SJSA1 (cell line): ENCODE measurements around the gene RXRB. TPM values are rescaled to one million over a fixed set of nuclear protein-coding genes. Genes with fewer than 3 reads are reported as not detected.

Experiments used
- DNase-seq, 2 experiments: peaks; one replicate each; pipeline ENCODE4 v3.0.0-alpha.2; 2015 to 2020; ENCODE audit warnings: low spot score in 2 of 2, low read depth in 1 of 2
- H3K27ac ChIP-seq: fragments of 250-450 bp; sonication (Bioruptor Pico); 2 replicates; pipeline ENCODE4 v1.5.1; 2020; ENCODE audit warnings: mild to moderate bottlenecking, moderate library complexity
- H3K27me3 ChIP-seq: fragments of 250-450 bp; sonication (Bioruptor Pico); replicated peaks from 2 replicates; pipeline ENCODE4 v1.5.1; 2020; ENCODE audit warnings: mild to moderate bottlenecking, moderate library complexity
- H3K36me3 ChIP-seq: fragments of 250-450 bp; sonication (Bioruptor Pico); 2 replicates; pipeline ENCODE4 v1.5.1; 2020; ENCODE audit warnings: mild to moderate bottlenecking
- H3K4me1 ChIP-seq: fragments of 250-450 bp; sonication (Bioruptor Pico); replicated peaks from 2 replicates; pipeline ENCODE4 v1.6.1; 2021; ENCODE audit warnings: mild to moderate bottlenecking
- H3K4me3 ChIP-seq: fragments of 250-450 bp; sonication (Bioruptor Pico); 2 replicates; pipeline ENCODE4 v1.5.1; 2020; ENCODE audit warnings: mild to moderate bottlenecking
- H3K9me3 ChIP-seq: fragments of 250-450 bp; sonication (Bioruptor Pico); replicated peaks from 2 replicates; pipeline ENCODE4 v1.5.1; 2020; ENCODE audit warnings: mild to moderate bottlenecking
- total RNA-seq: library from RNA; depleted of rRNA; stranded (reverse); fragments of >200 nt; shearing (Covaris generic); gene quantifications from 2 replicates; pipeline ENCODE4 v1.2.3, GENCODE V29; 2014

Gene RXRB
- total RNA-seq, 1 experiment from 2014 or later, result 14.7 TPM

DNA sequence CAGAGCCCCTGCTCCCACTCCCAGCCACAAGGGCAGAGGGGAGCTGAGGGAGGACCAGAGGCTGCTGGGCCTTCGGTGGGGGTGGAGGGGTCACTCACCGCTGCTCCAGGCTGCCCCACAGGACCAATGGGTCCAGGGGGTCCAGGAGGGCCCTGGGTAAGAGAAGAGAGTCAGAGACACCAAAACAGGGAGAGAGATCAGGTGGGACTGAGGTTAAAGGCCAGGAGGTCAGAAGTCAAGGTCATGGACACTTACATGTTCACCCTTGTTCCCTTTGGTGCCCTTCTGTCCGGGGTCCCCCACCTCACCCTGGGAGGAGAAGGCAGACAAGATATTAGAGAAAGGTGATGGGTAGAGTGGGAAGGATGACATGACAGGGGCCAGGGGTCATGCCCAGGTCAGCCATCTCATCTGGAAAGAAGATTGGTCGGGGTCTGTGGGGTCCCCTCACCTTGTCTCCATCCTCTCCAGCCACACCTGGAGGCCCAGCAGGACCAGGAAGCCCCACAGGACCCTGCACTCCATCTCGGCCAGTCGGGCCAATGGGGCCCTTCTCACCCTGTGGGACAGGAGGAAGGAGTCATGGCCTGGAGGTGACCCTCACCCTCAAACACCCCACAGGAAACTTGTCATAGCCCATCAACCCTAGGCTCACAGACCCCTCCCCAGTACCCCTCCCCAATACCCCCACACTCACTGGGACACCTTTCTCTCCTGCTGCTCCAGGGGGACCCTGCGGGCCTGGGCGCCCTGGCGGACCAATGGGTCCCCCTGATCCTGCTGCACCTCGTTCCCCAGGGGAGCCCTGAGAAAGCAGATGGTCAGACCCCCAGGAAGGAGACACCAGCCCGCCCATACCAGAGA, 29.2 kb downstream of the RXRB start:
- no peak overlapping the region for H3K27ac ChIP-seq
- H3K27me3 ChIP-seq, result no peaks in the 10 kb centered on the region
- H3K36me3 ChIP-seq, result no peaks in the 10 kb centered on the region
- H3K4me1 ChIP-seq, result no peaks in the 10 kb centered on the region
- no peak for DNase-seq
- no peaks in the 10 kb centered on the region for H3K9me3 ChIP-seq
- no peak overlapping the region for H3K4me3 ChIP-seq

DNA sequence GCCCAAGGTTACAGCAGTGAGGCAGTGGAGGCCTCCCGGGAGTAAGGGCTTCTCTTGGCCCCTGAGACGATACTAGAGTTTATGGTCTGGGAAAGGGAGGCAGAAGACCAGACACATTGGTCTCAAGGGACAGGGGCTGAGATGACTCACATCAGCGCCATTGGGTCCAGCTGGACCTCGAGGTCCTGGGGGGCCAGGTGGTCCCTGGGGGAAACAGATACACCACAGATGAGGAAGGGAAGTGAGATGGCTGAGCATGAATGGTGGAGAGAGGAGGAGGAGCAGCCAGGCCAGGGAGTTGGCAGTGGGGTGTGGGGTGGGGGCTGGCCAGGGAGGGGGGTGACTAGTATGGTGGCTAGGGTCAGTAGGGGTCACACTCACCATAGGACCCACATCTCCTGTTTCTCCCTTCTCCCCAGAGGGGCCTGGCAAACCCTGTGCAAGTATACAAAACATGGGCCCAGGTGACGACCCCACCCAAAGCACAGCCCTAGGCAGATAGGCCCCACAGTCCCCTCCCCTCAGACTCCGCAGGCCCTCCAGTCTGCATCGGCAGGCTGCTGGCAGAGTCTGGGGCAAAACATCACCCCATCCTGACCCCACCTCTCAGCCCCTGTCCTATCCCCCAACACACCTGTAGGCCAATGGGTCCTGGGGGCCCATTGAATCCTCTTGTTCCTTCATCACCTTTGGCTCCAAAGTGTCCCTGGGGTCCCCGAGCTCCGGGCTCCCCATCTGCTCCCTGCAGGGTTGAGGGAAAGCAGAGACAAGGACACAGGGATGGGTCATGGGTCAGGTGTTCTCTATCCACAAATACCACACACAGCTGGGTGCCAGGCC, 30.1 kb downstream of the RXRB start:
- Histone ChIP-seq H3K9me3 (no peaks in the 10 kb centered on the region), H3K36me3 (no peaks in the 10 kb centered on the region), H3K4me3 (no peak overlapping the region), H3K27ac (no peak overlapping the region), H3K4me1 (no peaks in the 10 kb centered on the region), H3K27me3 (no peaks in the 10 kb centered on the region)
- DNase-seq, result no peak

DNA sequence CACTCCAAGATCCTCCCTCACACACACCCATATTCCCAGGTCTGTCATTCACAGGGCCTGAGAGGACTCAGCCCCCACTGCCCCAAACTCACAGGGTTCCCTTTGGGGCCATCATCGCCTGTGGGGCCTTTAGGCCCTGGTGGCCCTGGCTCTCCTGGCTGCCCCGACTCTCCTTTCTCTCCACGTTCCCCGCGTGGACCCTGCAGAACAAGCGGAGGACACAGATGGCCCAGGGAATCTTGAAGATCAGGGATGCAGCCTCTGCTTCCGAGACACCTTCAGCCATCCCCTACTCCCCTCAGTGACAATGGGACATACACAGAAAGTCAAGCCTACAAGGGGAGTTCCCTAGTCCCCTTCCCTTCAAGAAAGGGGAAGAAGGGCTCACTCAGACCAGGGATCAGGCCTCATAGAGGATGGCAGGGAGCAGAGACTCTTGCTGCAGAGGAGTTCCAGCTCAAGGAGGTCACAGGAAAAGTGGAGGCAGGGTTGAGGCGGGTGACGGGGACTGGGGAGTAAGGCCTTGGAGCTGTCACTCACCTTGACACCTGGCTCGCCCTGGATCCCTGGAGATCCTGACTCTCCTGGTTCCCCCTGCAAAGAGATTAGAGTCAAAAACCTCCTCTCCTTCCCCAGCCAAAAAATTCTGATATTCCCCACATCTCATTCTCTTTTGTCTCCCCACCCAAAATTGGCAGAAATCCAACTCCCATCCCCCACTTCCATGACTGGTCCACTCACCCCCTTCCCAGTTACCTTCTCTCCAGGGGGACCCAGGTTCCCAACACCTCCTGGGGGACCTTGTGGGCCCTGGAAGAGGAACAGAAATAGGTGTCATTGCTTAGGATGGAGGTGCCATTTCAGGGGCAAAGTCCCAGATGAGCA, 30.9 kb downstream of the RXRB start:
- Histone ChIP-seq H3K4me3 (no peak overlapping the region), H3K4me1 (no peaks in the 10 kb centered on the region), H3K27ac (no peak overlapping the region), H3K27me3 (no peaks in the 10 kb centered on the region), H3K36me3 (no peaks in the 10 kb centered on the region), H3K9me3 (no peaks in the 10 kb centered on the region)
- no peak for DNase-seq

GRCh38 chr6:33168639-33169038, 31.8 kb downstream of the RXRB start:
- no peaks in the 10 kb centered on the region for H3K27me3 ChIP-seq
- no peaks in the 10 kb centered on the region for H3K36me3 ChIP-seq

GRCh38 chr6:33168284-33168601, 32.2 kb downstream of the RXRB start:
- Histone ChIP-seq H3K9me3 (no peaks in the 10 kb centered on the region), H3K36me3 (no peaks in the 10 kb centered on the region), H3K27ac (no peak overlapping the region), H3K4me1 (no peaks in the 10 kb centered on the region), H3K4me3 (no peak overlapping the region), H3K27me3 (no peaks in the 10 kb centered on the region)
- DNase-seq, result no peak

More at GRCh38 chr6:33168639-33169038, 31.8 kb downstream of the RXRB start:
- H3K9me3 ChIP-seq, result no peaks in the 10 kb centered on the region
- H3K4me3 ChIP-seq, result no peak overlapping the region
- DNase-seq, result no peak
- no peak overlapping the region for H3K27ac ChIP-seq
- no peaks in the 10 kb centered on the region for H3K4me1 ChIP-seq

DNA sequence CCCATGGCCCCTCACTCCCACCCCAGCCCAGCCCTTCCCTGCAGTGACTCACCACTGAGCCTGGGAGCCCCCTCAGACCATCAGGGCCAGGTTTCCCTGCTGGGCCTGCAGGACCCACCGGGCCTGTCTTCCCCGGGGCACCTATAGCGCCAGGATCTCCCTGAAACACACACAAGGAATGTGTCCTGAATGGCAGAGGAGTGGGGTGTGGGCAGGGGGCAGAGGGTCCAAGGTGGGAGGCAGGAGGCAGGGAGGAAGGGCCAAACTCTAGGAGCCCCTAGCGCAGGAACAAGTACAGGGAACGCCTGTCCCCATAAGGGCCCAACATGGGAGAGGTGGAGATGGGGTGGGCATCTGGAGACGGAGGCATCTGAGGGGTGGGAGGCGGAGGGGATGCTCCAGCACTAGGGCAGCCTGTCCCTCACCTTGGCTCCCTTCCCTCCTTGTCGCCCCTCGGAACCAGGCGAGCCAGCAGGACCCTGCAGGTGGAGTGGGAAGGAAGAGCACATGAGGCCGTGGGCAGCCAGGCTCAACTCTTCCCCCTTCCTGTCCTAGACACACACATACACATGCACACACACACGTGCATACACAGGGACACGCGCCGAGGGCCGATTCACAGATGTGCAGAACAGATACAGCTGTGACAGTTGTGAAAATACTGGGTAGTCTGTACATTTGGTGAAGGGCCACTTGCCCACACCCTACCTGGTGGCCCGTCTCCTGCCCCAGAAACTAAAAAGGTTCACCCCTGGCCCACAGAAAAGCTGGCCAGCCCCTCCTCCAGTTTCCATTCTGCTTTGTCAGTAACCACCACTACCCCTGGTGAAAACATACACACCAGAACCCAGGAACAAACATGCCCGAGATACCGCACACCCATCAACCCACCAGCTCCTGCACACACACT, 32.8 kb downstream of the RXRB start:
- H3K9me3 ChIP-seq, result no peaks in the 10 kb centered on the region
- H3K4me3 ChIP-seq, result no peak overlapping the region
- DNase-seq, result no peak
- no peaks in the 10 kb centered on the region for H3K36me3 ChIP-seq
- H3K27ac ChIP-seq, result no peak overlapping the region
- no peaks in the 10 kb centered on the region for H3K27me3 ChIP-seq
- H3K4me1 ChIP-seq, result no peaks in the 10 kb centered on the region

DNA sequence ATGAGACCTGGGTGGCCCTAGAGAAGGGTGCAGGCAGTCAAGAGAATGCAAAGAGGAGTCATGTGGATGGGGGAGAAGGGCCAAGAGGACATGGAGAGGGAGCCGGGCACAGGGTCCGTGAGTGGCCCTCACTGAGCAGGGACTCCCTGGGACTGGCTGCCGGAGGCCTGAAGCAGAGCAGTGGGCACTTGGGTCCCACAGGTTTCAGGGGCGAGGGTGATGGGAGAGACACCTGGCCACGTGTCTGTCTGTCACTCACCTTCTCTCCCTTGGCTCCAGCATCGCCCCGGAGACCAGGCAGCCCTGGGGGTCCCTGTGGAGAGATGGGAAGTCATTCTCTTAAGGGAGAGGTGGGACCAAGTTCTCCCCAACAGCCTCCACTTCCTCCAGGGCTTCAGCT, 33.7 kb downstream of the RXRB start:
- no peaks in the 10 kb centered on the region for H3K9me3 ChIP-seq
- no peak overlapping the region for H3K27ac ChIP-seq
- H3K4me1 ChIP-seq, result peaks cover 2% of the 10 kb centered on the region
- H3K4me3 ChIP-seq, result no peak overlapping the region
- H3K36me3 ChIP-seq, result no peaks in the 10 kb centered on the region
- no peaks in the 10 kb centered on the region for H3K27me3 ChIP-seq
- DNase-seq, result no peak

DNA sequence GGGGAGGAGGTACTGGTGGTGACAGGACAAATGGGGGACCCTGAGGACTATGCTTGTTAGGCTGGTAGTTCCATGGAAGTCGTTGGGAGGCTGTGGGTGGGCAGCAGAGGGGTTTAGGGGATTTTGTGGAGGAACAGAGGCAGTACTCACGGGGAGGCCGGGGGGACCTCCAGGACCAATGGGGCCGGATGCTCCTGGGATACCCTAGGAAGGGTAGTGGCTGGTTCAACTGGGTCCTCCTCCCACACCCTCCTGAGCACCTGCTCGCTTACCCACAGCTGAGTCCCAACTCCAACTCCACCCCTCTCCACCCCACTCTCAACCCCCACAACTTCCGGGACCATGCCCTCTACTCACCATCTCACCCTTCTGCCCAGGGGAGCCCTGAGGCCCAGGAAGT, 34.1 kb downstream of the RXRB start:
- Histone ChIP-seq H3K27ac (no peak overlapping the region), H3K9me3 (no peaks in the 10 kb centered on the region), H3K4me1 (peaks cover 7% of the 10 kb centered on the region), H3K27me3 (no peaks in the 10 kb centered on the region), H3K36me3 (no peaks in the 10 kb centered on the region), H3K4me3 (no peak overlapping the region)
- no peak for DNase-seq

- Histone ChIP-seq H3K4me1 (peaks cover 11% of the 10 kb centered on the region), H3K9me3 (no peaks in the 10 kb centered on the region), H3K27ac (no peak overlapping the region), H3K27me3 (no peaks in the 10 kb centered on the region), H3K36me3 (no peaks in the 10 kb centered on the region), H3K4me3 (no peak overlapping the region)
- DNase-seq, result no peak
These were observed 34.7 kb downstream of the RXRB start for GRCh38 chr6:33165581-33166258.

GRCh38 chr6:33164665-33165373, 35.6 kb downstream of the RXRB start:
- Histone ChIP-seq H3K27ac (no peak overlapping the region), H3K27me3 (no peaks in the 10 kb centered on the region), H3K36me3 (no peaks in the 10 kb centered on the region), H3K4me1 (peaks cover 11% of the 10 kb centered on the region), H3K4me3 (no peak overlapping the region), H3K9me3 (no peaks in the 10 kb centered on the region)
- DNase-seq, result no peak

DNA sequence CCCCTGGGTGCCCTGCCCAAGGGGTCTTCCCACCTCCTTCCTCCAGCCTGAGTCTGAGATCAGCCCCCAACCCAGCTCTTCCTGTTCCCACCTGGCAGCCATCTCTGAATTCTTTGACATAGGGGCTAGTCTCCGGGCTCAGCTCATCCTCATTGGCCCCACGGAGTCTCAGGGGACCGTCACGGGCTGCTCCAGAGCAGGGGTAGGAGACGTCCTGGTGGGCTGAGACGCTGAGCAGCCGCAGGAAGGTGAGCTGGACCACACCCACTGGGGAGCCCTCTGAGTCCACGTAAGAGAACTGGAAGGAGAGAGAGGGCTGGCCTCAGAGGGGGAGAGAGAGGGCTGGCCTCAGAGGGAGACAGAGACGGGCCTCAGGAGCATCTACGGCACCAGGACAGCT, 36.3 kb downstream of the RXRB start:
- Histone ChIP-seq H3K27me3 (no peaks in the 10 kb centered on the region), H3K4me3 (no peak overlapping the region), H3K4me1 (peaks cover 11% of the 10 kb centered on the region), H3K9me3 (no peaks in the 10 kb centered on the region), H3K36me3 (no peaks in the 10 kb centered on the region), H3K27ac (no peak overlapping the region)
- DNase-seq, result no peak

DNA sequence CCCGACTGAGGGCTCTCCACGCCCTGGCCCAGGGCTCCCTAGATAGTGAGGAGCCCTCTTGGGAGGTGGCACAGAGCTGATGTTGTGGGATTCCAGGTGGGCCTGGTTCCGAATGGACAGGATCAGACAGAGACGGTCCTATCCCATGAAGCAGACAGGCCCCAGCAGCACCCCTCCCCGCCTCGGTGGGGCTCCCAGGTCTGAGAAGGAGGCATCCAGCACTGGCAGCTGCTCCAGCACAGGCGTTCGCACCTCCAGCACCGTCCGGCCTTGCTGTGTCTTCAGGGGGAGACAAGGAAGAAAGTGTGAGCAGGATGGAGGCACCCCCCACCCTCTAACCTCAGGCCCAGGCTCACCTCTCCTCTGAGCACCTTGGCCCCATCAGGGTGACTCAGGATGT, 36.9 kb downstream of the RXRB start:
- no peak for DNase-seq
- Histone ChIP-seq H3K4me3 (no peak overlapping the region), H3K27ac (no peak overlapping the region), H3K27me3 (no peaks in the 10 kb centered on the region), H3K36me3 (no peaks in the 10 kb centered on the region), H3K9me3 (no peaks in the 10 kb centered on the region), H3K4me1 (peaks cover 11% of the 10 kb centered on the region)
